A673 (cell line): ENCODE measurements around the gene METTL1. TPM values are rescaled to one million over a fixed set of nuclear protein-coding genes. Genes with fewer than 3 reads are reported as not detected.
A peak's percentile ranks its signal among the peaks of the same experiment; 100 is the strongest.

Experiments
- BruUV-seq: library from RNA; stranded (reverse); fragments of 400-500 nt; replicated peaks from 2 replicates; lab custom pipeline; 2021; lab: Mats Ljungman, UMichigan
- CTCF ChIA-PET: fragments of 300-600 bp; sonication (Branson Sonifier 250); formaldehyde crosslinking; loops from one replicate; lab custom pipeline; 2022; ENCODE audit warnings: antibody characterized with exemption; lab: Charles Lee
- POLR2A ChIA-PET: fragments of 300-600 bp; sonication (Branson Sonifier 250); formaldehyde crosslinking; loops from one replicate; lab custom pipeline; 2022; ENCODE audit warnings: antibody characterized with exemption; ENCODE audit not compliant: low non-redundant PET; lab: Charles Lee
- DNase-seq: peaks from one replicate; pipeline ENCODE4 v3.0.0-alpha.2; 2015; ENCODE audit warnings: low spot score
- H3K27ac ChIP-seq: fragments of 200-600 bp; sonication (generic); 2 replicates; pipeline ENCODE4 v1.5.1; 2016; ENCODE audit warnings: mixed run types, low read depth, mild to moderate bottlenecking, mixed read lengths, antibody characterized with exemption, low read length; ENCODE audit not compliant: poor library complexity, severe bottlenecking
- H3K27me3 ChIP-seq: fragments of 200-600 bp; sonication (generic); replicated peaks from 2 replicates; pipeline ENCODE4 v1.6.1; 2017; ENCODE audit warnings: mixed run types, low read depth, mild to moderate bottlenecking, mixed read lengths, antibody characterized with exemption, low read length; ENCODE audit not compliant: insufficient read depth, poor library complexity
- H3K36me3 ChIP-seq: fragments of 200-600 bp; sonication (generic); 2 replicates; pipeline ENCODE4 v1.6.1; 2016; ENCODE audit warnings: mixed run types, mild to moderate bottlenecking, mixed read lengths, antibody characterized with exemption, low read length; ENCODE audit not compliant: insufficient read depth, poor library complexity, severe bottlenecking
- H3K4me1 ChIP-seq: fragments of 200-600 bp; sonication (generic); 2 replicates; pipeline ENCODE4 v1.6.1; 2017; ENCODE audit warnings: mixed run types, mild to moderate bottlenecking, mixed read lengths, antibody characterized with exemption, low read length; ENCODE audit not compliant: insufficient read depth, poor library complexity, severe bottlenecking
- H3K4me3 ChIP-seq: fragments of 200-600 bp; sonication (generic); 2 replicates; pipeline ENCODE4 v1.5.1; 2016; ENCODE audit warnings: low read depth, mixed run types, mild to moderate bottlenecking, mixed read lengths, low read length; ENCODE audit not compliant: poor library complexity, severe bottlenecking
- H3K9me3 ChIP-seq: fragments of 200-600 bp; sonication (generic); 2 replicates; pipeline ENCODE4 v1.6.1; 2016; ENCODE audit warnings: mixed run types, low read depth, mild to moderate bottlenecking, mixed read lengths, antibody characterized with exemption, low read length; ENCODE audit not compliant: poor library complexity, severe bottlenecking
- CTCF ChIP-seq: fragments of 300-800, 200-600 bp; sonication (generic); conservative IDR thresholded peaks from 2 replicates; pipeline ENCODE4 v1.5.1; 2017; ENCODE audit warnings: low read depth, mild to moderate bottlenecking, antibody characterized with exemption, low read length, moderate library complexity, mixed read lengths
- EZH2 ChIP-seq: fragments of 200-600 bp; sonication (generic); IDR thresholded peaks from 2 replicates; pipeline ENCODE4 v1.6.1; 2017; ENCODE audit warnings: borderline replicate concordance, low read depth, mild to moderate bottlenecking, mixed read lengths, antibody characterized with exemption, low read length; ENCODE audit not compliant: poor library complexity, severe bottlenecking
- intact Hi-C: fragments of 100-400 bp; cut with micrococcal nuclease; formaldehyde crosslinking; loops from one replicate; pipeline ENCODE4 v1.10.0; 2022; ENCODE audit not compliant: unreplicated experiment
- total RNA-seq: library from RNA; stranded (reverse); gene quantifications from 2 replicates; pipeline ENCODE4 v1.2.3, GENCODE V29; 2021

Gene METTL1
- total RNA-seq, 1 experiment from 2014 or later = 55.6 TPM

- intact Hi-C loops = no loop called here
- BruUV-seq = no TSS peak
- H3K4me1 ChIP-seq = no peaks in the 10 kb centered on the region
- POLR2A ChIA-PET = no interaction called here
- H3K9me3 ChIP-seq = no peaks in the 10 kb centered on the region
- TF ChIP-seq EZH2 (no peak), CTCF (0 out of 2 replicates have a peak, but pooled peaks have one; percentile 19)
- no peak for DNase-seq
- H3K27me3 ChIP-seq = no peaks in the 10 kb centered on the region
- no peak overlapping the region for H3K4me3 ChIP-seq
- no peak overlapping the region for H3K27ac ChIP-seq
- peaks cover 17% of the 10 kb centered on the region for H3K36me3 ChIP-seq
- CTCF ChIA-PET = no interaction called here
Measured at GRCh38 chr12:57815177-57816000, 43.5 kb upstream of the METTL1 start.

- intact Hi-C loops = no loop called here
- Histone ChIP-seq H3K36me3 (peaks cover 7% of the 10 kb centered on the region), H3K4me3 (no peak overlapping the region), H3K27ac (no peak overlapping the region), H3K9me3 (no peaks in the 10 kb centered on the region), H3K4me1 (no peaks in the 10 kb centered on the region), H3K27me3 (no peaks in the 10 kb centered on the region)
- no TSS peak for BruUV-seq
- ChIA-PET POLR2A (no interaction called here), CTCF (no interaction called here)
- TF ChIP-seq EZH2 (no peak), CTCF (no peak)
- no peak for DNase-seq
Measured at GRCh38 chr12:57813971-57814772, 42.3 kb upstream of the METTL1 start.

GRCh38 chr12:57813111-57813970 is 41.4 kb upstream of the METTL1 start:
- H3K9me3 ChIP-seq = no peaks in the 10 kb centered on the region
- DNase-seq = no peak
- no peak overlapping the region for H3K4me3 ChIP-seq
- no peaks in the 10 kb centered on the region for H3K4me1 ChIP-seq
- H3K27ac ChIP-seq = no peak overlapping the region
- no peaks in the 10 kb centered on the region for H3K27me3 ChIP-seq
- ChIA-PET POLR2A (no interaction called here), CTCF (no interaction called here)
- TF ChIP-seq EZH2 (no peak), CTCF (no peak)
- peaks cover under 1% of the 10 kb centered on the region for H3K36me3 ChIP-seq
- intact Hi-C loops = no loop called here
- BruUV-seq = no TSS peak
